Measurements from ENCODE around the gene UVSSA. TPM values are rescaled to one million over a fixed set of nuclear protein-coding genes. Genes with fewer than 3 reads are reported as not detected.
"Not testable (repeated sequence)": the region's sequence is repeated elsewhere in the genome, so short reads cannot be mapped to it uniquely, and the experiment has no call there.

UVSSA gene
- total and polyA plus RNA-seq, 9 of the 15 experiments (the other 6 are each of a cell fraction or from before 2014, with no cell fraction given) = 0.21 to 14.6 (median 3.3) TPM

DNA sequence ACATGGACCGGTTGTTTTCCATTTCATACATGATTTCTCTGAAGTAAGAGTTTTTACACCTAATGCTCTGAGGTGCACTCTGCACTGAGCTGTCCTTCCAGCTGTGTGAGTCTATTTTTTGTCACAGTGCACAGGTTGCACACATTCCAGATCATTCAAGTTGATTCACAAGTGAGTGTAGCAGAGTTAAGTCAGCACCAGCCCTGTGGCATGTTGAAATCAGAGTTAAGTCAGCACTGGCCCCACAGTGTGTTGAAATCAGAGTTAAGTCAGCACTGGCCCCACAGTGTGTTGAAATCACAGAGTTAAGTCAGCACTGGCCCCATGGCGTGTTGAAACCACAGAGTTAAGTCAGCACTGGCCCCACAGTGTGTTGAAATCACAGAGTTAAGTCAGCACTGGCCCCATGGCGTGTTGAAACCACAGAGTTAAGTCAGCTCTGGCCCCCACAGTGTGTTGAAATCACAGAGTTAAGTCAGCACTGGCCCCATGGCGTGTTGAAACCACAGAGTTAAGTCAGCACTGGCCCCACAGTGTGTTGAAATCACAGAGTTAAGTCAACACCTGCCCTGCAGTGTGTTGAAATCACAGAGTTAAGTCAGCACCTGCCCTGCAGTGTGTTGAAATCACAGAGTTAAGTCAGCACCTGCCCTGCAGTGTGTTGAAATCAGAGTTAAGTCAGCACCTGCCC, 11.7 kb upstream of the UVSSA start:
- H3K27ac ChIP-seq (ENCODE audit: extremely low read depth, low read depth, low read length); DNase-seq (ENCODE audit: extremely low read depth in 1 of 4, low spot score in 3 of 4); H3K4me1 ChIP-seq (replicated peaks in 1 of 2; ENCODE audit: control insufficient read depth in 2 of 2, insufficient read depth in 2 of 2, low read length in 2 of 2); H4K20me1 ChIP-seq (replicated peaks; ENCODE audit: control insufficient read depth, insufficient read depth, low read length); H2AFZ ChIP-seq (ENCODE audit: low read depth, low read length); H3K4me3 ChIP-seq; ATAC-seq; H3K9me1 ChIP-seq (ENCODE audit: control insufficient read depth, insufficient read depth, low read length); H3K4me2 ChIP-seq (ENCODE audit: insufficient read depth, low read length); H3K27me3 ChIP-seq (ENCODE audit: control insufficient read depth in 2 of 2, insufficient read depth in 2 of 2, low read length in 2 of 2); H3K79me2 ChIP-seq (ENCODE audit: control insufficient read depth, insufficient read depth, low read length); in situ Hi-C loops (cut with MboI); POLR2A ChIA-PET; H3K9me3 ChIP-seq (replicated peaks; ENCODE audit: control insufficient read depth, insufficient read depth, low read depth, low read length); BruUV-seq (replicated peaks); intact Hi-C loops (cut with micrococcal nuclease); FAIRE-seq; CTCF ChIA-PET (ENCODE audit: low intra/inter-chr PET ratio); H3K9ac ChIP-seq (ENCODE audit: insufficient read depth in 1 of 2, low read depth in 2 of 2, low read length in 2 of 2); TF ChIP-seq CEBPG (CRISPR knock-in tag; IDR thresholded peaks at IDR 0.05): not testable (repeated sequence)
- 87% methylated on average over 4 of the region's 4 CpGs for WGBS (ENCODE audit: insufficient coverage, low coverage, missing lambda C conversion rate)
- H3K36me3 ChIP-seq (ENCODE audit: control insufficient read depth, insufficient read depth, low read length) = peaks cover 84% of the 10 kb centered on the region; the same call in 2 of the 3 replicates
- TF ChIP-seq CEBPG (tag; conservative IDR thresholded peaks at IDR 0.05 in 1 of 2, IDR thresholded peaks at IDR 0.05 in 1 of 2) = peak in 1 of 2 experiments; percentile 47; a peak in 2 of 4 replicates

- no peaks in the 10 kb centered on the region for H3K9me3 ChIP-seq (replicated peaks; ENCODE audit: control insufficient read depth, insufficient read depth, low read depth, low read length)
- 72% methylated on average over 7 of the region's 7 CpGs for WGBS (ENCODE audit: insufficient coverage, low coverage, missing lambda C conversion rate)
- FAIRE-seq (no peak), ATAC-seq (no peak), DNase-seq (ENCODE audit: extremely low read depth in 1 of 4, low spot score in 3 of 4) (no peak)
- H3K27ac ChIP-seq (ENCODE audit: extremely low read depth, low read depth, low read length) = no peak overlapping the region
- CTCF ChIA-PET (ENCODE audit: low intra/inter-chr PET ratio) = no interaction called here
- H3K9ac ChIP-seq (ENCODE audit: insufficient read depth in 1 of 2, low read depth in 2 of 2, low read length in 2 of 2) = no peak overlapping the region
- peaks cover 85% of the 10 kb centered on the region; the same call in 2 of the 3 replicates for H3K36me3 ChIP-seq (ENCODE audit: control insufficient read depth, insufficient read depth, low read length)
- no peak overlapping the region for H2AFZ ChIP-seq (ENCODE audit: low read depth, low read length)
- intact Hi-C loops (cut with micrococcal nuclease) = no loop called here
- H3K79me2 ChIP-seq (ENCODE audit: control insufficient read depth, insufficient read depth, low read length) = no peaks in the 10 kb centered on the region
- POLR2A ChIA-PET = no interaction called here
- no peaks in the 10 kb centered on the region for H4K20me1 ChIP-seq (replicated peaks; ENCODE audit: control insufficient read depth, insufficient read depth, low read length)
- H3K4me2 ChIP-seq (ENCODE audit: insufficient read depth, low read length) = no peak overlapping the region
- BruUV-seq (replicated peaks) = no TSS peak
- no peak overlapping the region for H3K4me3 ChIP-seq
- no peaks in the 10 kb centered on the region for H3K27me3 ChIP-seq (ENCODE audit: control insufficient read depth in 2 of 2, insufficient read depth in 2 of 2, low read length in 2 of 2)
- H3K9me1 ChIP-seq (ENCODE audit: control insufficient read depth, insufficient read depth, low read length) = no peaks in the 10 kb centered on the region
- in situ Hi-C loops (cut with MboI) = no loop called here
- H3K4me1 ChIP-seq (replicated peaks in 1 of 2; ENCODE audit: control insufficient read depth in 2 of 2, insufficient read depth in 2 of 2, low read length in 2 of 2) = peaks cover 0 to 6% of the 10 kb centered on the region in 2 experiments; a peak in 1 of 5 replicates
- TF ChIP-seq ZC3H8 (IDR thresholded peaks at IDR 0.05) (no peak), HSF4 (CRISPR knock-in tag; IDR thresholded peaks at IDR 0.05; ENCODE audit: borderline replicate concordance) (no peak), ARNT (IDR thresholded peaks at IDR 0.05) (no peak), ZNF143 (CRISPR knock-in tag; IDR thresholded peaks at IDR 0.05) (no peak), ZBTB33 (CRISPR knock-in tag; IDR thresholded peaks at IDR 0.05) (no peak), ZNF79 (CRISPR knock-in tag; IDR thresholded peaks at IDR 0.05; ENCODE audit: low read depth) (no peak), PTTG1 (tag; IDR thresholded peaks at IDR 0.05; ENCODE audit: low read depth) (no peak), KDM1A (IDR thresholded peaks at IDR 0.05) (peak; percentile 69 to 72; a peak in 3 of 4 replicates), CREB5 (CRISPR knock-in tag; IDR thresholded peaks at IDR 0.05) (no peak)
- TF ChIP-seq, protein P1, sequence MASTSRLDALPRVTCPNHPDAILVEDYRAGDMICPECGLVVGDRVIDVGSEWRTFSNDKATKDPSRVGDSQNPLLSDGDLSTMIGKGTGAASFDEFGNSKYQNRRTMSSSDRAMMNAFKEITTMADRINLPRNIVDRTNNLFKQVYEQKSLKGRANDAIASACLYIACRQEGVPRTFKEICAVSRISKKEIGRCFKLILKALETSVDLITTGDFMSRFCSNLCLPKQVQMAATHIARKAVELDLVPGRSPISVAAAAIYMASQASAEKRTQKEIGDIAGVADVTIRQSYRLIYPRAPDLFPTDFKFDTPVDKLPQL (IDR thresholded peaks at IDR 0.05; ENCODE audit: extremely low read depth, insufficient read length) = no peak
Measured at GRCh38 chr4:1336088-1336491, 10.9 kb upstream of the UVSSA start.

Data from K562 (cell line).